Spleen (tissue), 7 donors: ENCODE data around the gene RBBP8NL.

Experiments
- POLR2AphosphoS5 ChIP-seq, 3 donors: sonication (generic); formaldehyde crosslinking; IDR thresholded peaks; one replicate each; pipeline ENCODE4 v1.5.1; 2017; ENCODE audit warnings: antibody characterized with exemption in 3 of 3
- TF ChIP-seq, protein P1 (sequence below), 11 experiments: fragments of 200-600 bp in 7 of 11; fragments of 450-650 bp in 4 of 11; sonication (generic) in 4 of 11; IDR thresholded peaks in 8 of 11; conservative IDR thresholded peaks in 3 of 11; 1 replicate in 7 of 11; 2 replicates in 4 of 11; pipeline versions ENCODE4 v1.4.0 to v1.8.0; 2016 to 2021; ENCODE audit warnings: antibody characterized with exemption in 11 of 11, inconsistent platforms in 4 of 11, mild to moderate bottlenecking in 1 of 11
- donor health status: DM: no; HTN: no; CAD: no; lungs with moderate emphysema.
- donor health status: DM: no; HTN: no; CAD: no.
- donor health status: DM: no; HTN: no; CAD: no.

DNA sequence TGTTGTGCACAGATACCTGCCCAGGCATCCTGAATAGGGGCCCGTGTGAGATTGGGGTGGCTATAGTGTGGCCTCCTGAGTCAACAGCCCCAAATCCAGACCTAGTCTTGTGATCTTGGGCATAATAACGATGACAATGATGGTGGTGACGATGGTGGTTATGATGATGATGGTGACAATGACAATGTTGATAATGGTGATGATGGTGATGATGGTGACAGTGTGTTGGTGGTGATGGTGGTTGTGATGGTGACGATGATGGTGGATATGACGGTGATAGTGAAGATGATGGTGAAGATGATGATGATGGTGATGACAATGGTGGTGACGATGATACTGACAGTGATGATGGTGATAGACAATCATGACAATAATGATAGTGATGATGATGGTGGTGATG lies 45.5 kb downstream of the RBBP8NL start:
- TF ChIP-seq, protein P1, sequence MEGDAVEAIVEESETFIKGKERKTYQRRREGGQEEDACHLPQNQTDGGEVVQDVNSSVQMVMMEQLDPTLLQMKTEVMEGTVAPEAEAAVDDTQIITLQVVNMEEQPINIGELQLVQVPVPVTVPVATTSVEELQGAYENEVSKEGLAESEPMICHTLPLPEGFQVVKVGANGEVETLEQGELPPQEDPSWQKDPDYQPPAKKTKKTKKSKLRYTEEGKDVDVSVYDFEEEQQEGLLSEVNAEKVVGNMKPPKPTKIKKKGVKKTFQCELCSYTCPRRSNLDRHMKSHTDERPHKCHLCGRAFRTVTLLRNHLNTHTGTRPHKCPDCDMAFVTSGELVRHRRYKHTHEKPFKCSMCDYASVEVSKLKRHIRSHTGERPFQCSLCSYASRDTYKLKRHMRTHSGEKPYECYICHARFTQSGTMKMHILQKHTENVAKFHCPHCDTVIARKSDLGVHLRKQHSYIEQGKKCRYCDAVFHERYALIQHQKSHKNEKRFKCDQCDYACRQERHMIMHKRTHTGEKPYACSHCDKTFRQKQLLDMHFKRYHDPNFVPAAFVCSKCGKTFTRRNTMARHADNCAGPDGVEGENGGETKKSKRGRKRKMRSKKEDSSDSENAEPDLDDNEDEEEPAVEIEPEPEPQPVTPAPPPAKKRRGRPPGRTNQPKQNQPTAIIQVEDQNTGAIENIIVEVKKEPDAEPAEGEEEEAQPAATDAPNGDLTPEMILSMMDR (IDR thresholded peaks at IDR 0.05 in 8 of 11, conservative IDR thresholded peaks at IDR 0.05 in 3 of 11): no peak
- no peak for TF ChIP-seq POLR2AphosphoS5 (IDR thresholded peaks at IDR 0.05)
